GM10266 (cell line): Measurements from ENCODE around the gene GPATCH4.

Experiments used
- DNase-seq: peaks from one replicate; pipeline ENCODE4 v3.0.0; 2012; ENCODE audit errors: extremely low spot score
- TF ChIP-seq, protein P1 (sequence below): IDR thresholded peaks from 2 replicates; pipeline ENCODE4 v1.5.1; 2012; ENCODE audit warnings: mild to moderate bottlenecking, low read depth; ENCODE audit not compliant: control insufficient read depth, insufficient read depth; ENCODE audit errors: missing control alignments

The GPATCH4 gene

DNA sequence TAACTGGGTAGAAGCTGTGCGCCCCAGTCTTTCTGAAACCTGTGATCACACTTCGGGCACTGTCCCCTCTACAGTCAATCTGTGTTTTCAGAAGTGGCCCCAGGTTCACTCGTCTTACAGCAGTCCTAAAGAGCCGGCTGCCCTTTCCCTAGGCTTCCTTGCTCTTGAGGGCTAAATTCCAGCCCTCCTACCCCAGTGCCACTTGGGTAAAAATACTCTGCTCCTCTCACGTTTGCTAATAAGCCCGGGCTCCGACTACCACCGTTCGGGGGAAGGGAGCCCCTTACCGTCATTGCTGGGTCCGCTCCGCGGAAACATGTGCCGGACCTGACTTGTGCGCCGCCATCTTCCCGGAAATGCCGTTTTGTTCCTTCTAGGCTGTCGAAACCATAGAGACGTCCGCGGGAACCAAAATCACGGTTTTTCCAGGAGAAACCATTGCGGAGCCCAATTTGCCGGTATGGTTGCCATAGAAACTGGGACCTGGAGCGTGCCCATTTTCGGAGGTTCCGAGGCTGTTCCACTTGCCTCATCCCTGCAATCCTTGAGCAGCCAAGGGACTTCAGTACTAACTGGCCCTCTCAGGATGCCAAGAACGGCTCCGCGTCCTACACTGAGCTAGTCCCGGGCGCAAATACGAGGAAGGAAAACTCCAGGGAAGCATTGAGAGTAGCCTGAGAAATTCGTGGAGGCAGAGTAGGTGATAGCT is at the start of gene GPATCH4:
TSS of gene GPATCH4 (minus strand) at position 358 of the 709 bp plus-strand sequence.
- peak; percentile 69 for DNase-seq
- TF ChIP-seq, protein P1, sequence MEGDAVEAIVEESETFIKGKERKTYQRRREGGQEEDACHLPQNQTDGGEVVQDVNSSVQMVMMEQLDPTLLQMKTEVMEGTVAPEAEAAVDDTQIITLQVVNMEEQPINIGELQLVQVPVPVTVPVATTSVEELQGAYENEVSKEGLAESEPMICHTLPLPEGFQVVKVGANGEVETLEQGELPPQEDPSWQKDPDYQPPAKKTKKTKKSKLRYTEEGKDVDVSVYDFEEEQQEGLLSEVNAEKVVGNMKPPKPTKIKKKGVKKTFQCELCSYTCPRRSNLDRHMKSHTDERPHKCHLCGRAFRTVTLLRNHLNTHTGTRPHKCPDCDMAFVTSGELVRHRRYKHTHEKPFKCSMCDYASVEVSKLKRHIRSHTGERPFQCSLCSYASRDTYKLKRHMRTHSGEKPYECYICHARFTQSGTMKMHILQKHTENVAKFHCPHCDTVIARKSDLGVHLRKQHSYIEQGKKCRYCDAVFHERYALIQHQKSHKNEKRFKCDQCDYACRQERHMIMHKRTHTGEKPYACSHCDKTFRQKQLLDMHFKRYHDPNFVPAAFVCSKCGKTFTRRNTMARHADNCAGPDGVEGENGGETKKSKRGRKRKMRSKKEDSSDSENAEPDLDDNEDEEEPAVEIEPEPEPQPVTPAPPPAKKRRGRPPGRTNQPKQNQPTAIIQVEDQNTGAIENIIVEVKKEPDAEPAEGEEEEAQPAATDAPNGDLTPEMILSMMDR: no peak

DNA sequence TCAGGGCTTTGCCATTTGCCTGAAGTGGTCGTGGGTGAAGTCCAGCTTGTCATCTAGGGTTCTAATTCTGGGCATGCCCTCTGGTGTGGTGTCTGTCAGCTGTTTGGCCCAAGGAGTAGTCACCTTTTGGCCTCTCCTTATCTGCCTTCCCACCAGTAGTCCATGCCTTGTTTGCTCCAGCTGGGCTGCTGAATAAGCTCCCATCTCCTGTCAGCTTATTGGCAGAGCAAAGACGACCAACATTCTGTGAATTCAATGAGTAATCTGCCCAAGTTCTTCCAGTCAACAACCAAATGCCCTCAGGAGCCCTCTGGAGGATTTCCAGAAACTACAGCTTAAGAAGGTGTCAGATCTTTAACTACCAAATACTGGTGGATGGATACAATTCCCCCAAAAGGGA is 47.7 kb upstream of the GPATCH4 start:
- no peak for DNase-seq
- TF ChIP-seq, protein P1: no peak

DNA sequence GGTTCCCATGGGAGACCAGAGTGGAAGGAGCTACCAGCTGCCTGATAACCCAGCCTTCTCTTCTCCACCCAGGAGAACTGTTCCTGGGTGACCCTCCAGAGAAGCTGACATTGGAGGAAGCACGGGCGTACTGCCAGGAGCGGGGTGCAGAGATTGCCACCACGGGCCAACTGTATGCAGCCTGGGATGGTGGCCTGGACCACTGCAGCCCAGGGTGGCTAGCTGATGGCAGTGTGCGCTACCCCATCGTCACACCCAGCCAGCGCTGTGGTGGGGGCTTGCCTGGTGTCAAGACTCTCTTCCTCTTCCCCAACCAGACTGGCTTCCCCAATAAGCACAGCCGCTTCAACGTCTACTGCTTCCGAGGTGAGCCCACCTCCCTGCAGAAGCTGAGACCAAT is 47.2 kb upstream of the GPATCH4 start:
- TF ChIP-seq, protein P1: no peak
- DNase-seq: no peak

DNA sequence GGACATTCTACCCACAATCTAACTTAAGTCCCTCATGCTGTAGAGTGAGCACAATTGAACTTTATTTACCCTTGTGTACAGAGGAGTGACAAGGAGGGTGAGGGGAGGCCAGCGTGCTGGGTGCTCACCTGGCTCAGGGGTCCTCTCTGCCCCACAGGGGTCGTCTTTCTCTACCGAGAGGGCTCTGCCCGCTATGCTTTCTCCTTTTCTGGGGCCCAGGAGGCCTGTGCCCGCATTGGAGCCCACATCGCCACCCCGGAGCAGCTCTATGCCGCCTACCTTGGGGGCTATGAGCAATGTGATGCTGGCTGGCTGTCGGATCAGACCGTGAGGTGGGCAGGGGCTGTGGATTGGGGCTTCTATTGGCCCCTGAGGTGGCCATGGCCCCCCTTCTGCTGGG is 46.1 kb upstream of the GPATCH4 start:
- TF ChIP-seq, protein P1: no peak
- DNase-seq: no peak

DNA sequence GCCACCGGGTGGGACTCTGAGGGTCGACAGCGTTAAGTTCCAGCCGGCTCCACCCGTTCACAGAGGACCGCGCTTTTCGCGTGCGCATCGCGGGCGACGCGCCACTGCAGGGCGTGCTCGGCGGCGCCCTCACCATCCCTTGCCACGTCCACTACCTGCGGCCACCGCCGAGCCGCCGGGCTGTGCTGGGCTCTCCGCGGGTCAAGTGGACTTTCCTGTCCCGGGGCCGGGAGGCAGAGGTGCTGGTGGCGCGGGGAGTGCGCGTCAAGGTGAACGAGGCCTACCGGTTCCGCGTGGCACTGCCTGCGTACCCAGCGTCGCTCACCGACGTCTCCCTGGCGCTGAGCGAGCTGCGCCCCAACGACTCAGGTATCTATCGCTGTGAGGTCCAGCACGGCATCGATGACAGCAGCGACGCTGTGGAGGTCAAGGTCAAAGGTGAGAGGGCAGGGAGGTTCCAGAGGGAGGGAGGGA is 45.5 kb upstream of the GPATCH4 start:
- no peak for DNase-seq
- TF ChIP-seq, protein P1: no peak

DNA sequence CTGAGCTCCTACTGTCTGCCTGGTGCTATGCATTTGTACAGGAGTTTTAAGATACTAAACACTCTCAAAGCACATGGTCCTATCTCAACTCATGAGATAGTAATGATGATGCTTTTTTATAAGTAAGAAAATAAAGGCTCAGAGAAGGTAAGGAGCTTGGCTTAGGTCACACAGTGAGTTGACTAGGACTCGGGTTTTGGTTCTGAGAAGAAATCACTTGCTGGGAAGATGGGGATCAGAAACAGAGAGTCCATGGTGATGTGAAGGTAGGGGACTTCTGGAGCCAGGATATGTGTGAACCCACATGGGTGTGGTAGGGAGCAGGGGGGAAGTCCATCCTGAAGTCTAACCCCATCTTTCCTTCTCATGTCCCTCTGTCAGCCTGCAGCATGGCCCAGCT is 44.4 kb upstream of the GPATCH4 start:
- no peak for DNase-seq
- TF ChIP-seq, protein P1: no peak

DNA sequence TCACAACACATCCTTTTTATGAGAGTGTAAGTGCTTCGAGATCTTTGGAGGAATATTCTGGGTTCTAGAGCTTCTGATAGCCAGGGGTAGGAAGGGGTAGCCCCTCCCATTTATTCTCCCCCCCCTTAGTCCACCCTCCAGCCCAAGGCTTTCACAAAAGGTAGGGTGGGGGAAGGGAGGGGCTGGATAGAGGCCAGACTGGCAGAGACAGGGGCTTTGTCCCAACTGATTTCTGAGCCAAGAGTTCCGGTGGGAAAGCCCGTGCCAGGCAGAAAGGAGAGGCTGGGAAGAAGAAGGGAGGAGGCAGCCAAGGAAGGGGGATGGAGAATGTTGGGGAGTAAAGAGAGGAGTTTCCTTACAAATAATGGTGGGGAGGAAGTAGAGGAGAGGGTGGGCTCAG is 43.8 kb upstream of the GPATCH4 start:
- TF ChIP-seq, protein P1: no peak
- no peak for DNase-seq
